ENCODE data around the gene KAZN.

Gene KAZN

GRCh38 chr1:14986168-14986567, 387.7 kb downstream of the KAZN start:
- no peak for DNase-seq (ENCODE audit: low read depth)

GRCh38 chr1:14987829-14988603, 389.5 kb downstream of the KAZN start:
- DNase-seq (ENCODE audit: low read depth), result no peak

- DNase-seq (ENCODE audit: low read depth), result no peak
Measured at GRCh38 chr1:14988636-14989035, 390.2 kb downstream of the KAZN start.

- no peak for DNase-seq (ENCODE audit: low read depth)
Measured at GRCh38 chr1:14989931-14990728, 391.6 kb downstream of the KAZN start.

- no peak for DNase-seq (ENCODE audit: low read depth)
Measured at GRCh38 chr1:14993414-14993813, 394.9 kb downstream of the KAZN start.

GRCh38 chr1:14994148-14994547, 395.7 kb downstream of the KAZN start:
- DNase-seq (ENCODE audit: low read depth), result no peak

- no peak for DNase-seq (ENCODE audit: low read depth)
Measured at GRCh38 chr1:14994841-14995437, 396.5 kb downstream of the KAZN start.

- peak; percentile 35 for DNase-seq (ENCODE audit: low read depth)
Measured at GRCh38 chr1:14996133-14997050, 397.9 kb downstream of the KAZN start.

- no peak for DNase-seq (ENCODE audit: low read depth)
Measured at GRCh38 chr1:14997646-14998276, 399.3 kb downstream of the KAZN start.

GRCh38 chr1:14999441-14999840, 401.0 kb downstream of the KAZN start:
- peak; percentile 9 for DNase-seq (ENCODE audit: low read depth)

GRCh38 chr1:15000030-15000429, 401.5 kb downstream of the KAZN start:
- DNase-seq (ENCODE audit: low read depth), result no peak

GRCh38 chr1:15000671-15001070, 402.2 kb downstream of the KAZN start:
- DNase-seq (ENCODE audit: low read depth), result no peak

GRCh38 chr1:15001317-15001915, 402.9 kb downstream of the KAZN start:
- no peak for DNase-seq (ENCODE audit: low read depth)

- DNase-seq (ENCODE audit: low read depth), result no peak
Measured at GRCh38 chr1:15002325-15002724, 403.8 kb downstream of the KAZN start.

GRCh38 chr1:15004396-15004795, 405.9 kb downstream of the KAZN start:
- DNase-seq (ENCODE audit: low read depth), result no peak

- DNase-seq (ENCODE audit: low read depth), result no peak
Measured at GRCh38 chr1:15005116-15005515, 406.6 kb downstream of the KAZN start.

- no peak for DNase-seq (ENCODE audit: low read depth)
Measured at GRCh38 chr1:15007368-15007767, 408.9 kb downstream of the KAZN start.

- no peak for DNase-seq (ENCODE audit: low read depth)
Measured at GRCh38 chr1:15007842-15008241, 409.4 kb downstream of the KAZN start.

- DNase-seq (ENCODE audit: low read depth), result peak; percentile 45
Measured at GRCh38 chr1:15008783-15009729, 410.6 kb downstream of the KAZN start.

GRCh38 chr1:15011160-15011559, 412.7 kb downstream of the KAZN start:
- no peak for DNase-seq (ENCODE audit: low read depth)
